ENCODE measurements around the gene ACAD11. TPM values are rescaled to one million over a fixed set of nuclear protein-coding genes. Genes with fewer than 3 reads are reported as not detected.

ACAD11 gene
- total and polyA plus RNA-seq, 2 experiments from 2014 or later: 15.6 to 17.3 TPM

- H3K4me2 ChIP-seq (ENCODE audit: unreplicated experiment): peak overlapping the region; percentile 72
- no peaks in the 10 kb centered on the region for H3K79me2 ChIP-seq (ENCODE audit: insufficient read depth)
- H3K27ac ChIP-seq: peak overlapping the region; percentile 93
- no peaks in the 10 kb centered on the region for H3K27me3 ChIP-seq (replicated peaks; ENCODE audit: insufficient read depth)
- peaks cover 22% of the 10 kb centered on the region; the same call in 1 of the 2 replicates for H3K36me3 ChIP-seq (ENCODE audit: low read depth)
- H3K9ac ChIP-seq: peak overlapping the region; percentile 63
- WGBS, 2 experiments (ENCODE audit: low coverage in 1 of 2, low lambda C conversion rate in 2 of 2, missing lambda C conversion rate in 2 of 2): 0 to 3% methylated on average over 2 of the region's 2 CpGs
- H3K9me2 ChIP-seq (ENCODE audit: insufficient read depth): no peaks in the 10 kb centered on the region
- TF ChIP-seq EZH2 (IDR thresholded peaks at IDR 0.05; ENCODE audit: insufficient read depth, poor library complexity, severe bottlenecking): no peak
- TF ChIP-seq EZH2phosphoT487 (IDR thresholded peaks at IDR 0.05; ENCODE audit: insufficient read depth, low read depth): no peak
- no peaks in the 10 kb centered on the region for H3K9me3 ChIP-seq (ENCODE audit: low read depth)
- no peaks in the 10 kb centered on the region for H4K20me1 ChIP-seq (ENCODE audit: insufficient read depth)
- H3K4me3 ChIP-seq: peak overlapping the region; percentile 45
- in situ Hi-C loops (cut with MboI): loop anchor here (5.0 kb wide), 1 partner anchor 104 kb away; no protein-coding TSS in a partner anchor
- DNase-seq: peak; percentile 94
- peaks cover 32% of the 10 kb centered on the region for H3F3A ChIP-seq (ENCODE audit: insufficient read depth)
- H3K4me1 ChIP-seq (ENCODE audit: insufficient read depth): peaks cover 27% of the 10 kb centered on the region
- 0 out of 2 replicates have a peak overlapping the region, but pooled peaks have one; percentile 44 for H2AFZ ChIP-seq
These were observed 116.4 kb downstream of the ACAD11 start for GRCh38 chr3:132543011-132543739.

- in situ Hi-C loops (cut with MboI): loop anchor here (5.0 kb wide), 1 partner anchor 105 kb away; no protein-coding TSS in a partner anchor
- H3K4me1 ChIP-seq (ENCODE audit: insufficient read depth): peaks cover 27% of the 10 kb centered on the region
- peaks cover 23% of the 10 kb centered on the region; the same call in 1 of the 2 replicates for H3K36me3 ChIP-seq (ENCODE audit: low read depth)
- H3K9ac ChIP-seq: peak overlapping the region; percentile 34
- H3K9me3 ChIP-seq (ENCODE audit: low read depth): no peaks in the 10 kb centered on the region
- H2AFZ ChIP-seq: no peak overlapping the region
- WGBS, 2 experiments (ENCODE audit: low coverage in 1 of 2, low lambda C conversion rate in 2 of 2, missing lambda C conversion rate in 2 of 2): 0 to 3% methylated on average over 2 of the region's 2 CpGs
- no peaks in the 10 kb centered on the region for H3K27me3 ChIP-seq (replicated peaks; ENCODE audit: insufficient read depth)
- H4K20me1 ChIP-seq (ENCODE audit: insufficient read depth): no peaks in the 10 kb centered on the region
- peak overlapping the region; percentile 9; the same call in 1 of the 2 replicates for H3K4me3 ChIP-seq
- DNase-seq: peak; percentile 4
- H3K4me2 ChIP-seq (ENCODE audit: unreplicated experiment): peak overlapping the region; percentile 72
- 0 out of 2 replicates have a peak, but pooled peaks cover 6% of the 10 kb centered on the region for H3K79me2 ChIP-seq (ENCODE audit: insufficient read depth)
- H3F3A ChIP-seq (ENCODE audit: insufficient read depth): peaks cover 32% of the 10 kb centered on the region
- TF ChIP-seq EZH2 (IDR thresholded peaks at IDR 0.05; ENCODE audit: insufficient read depth, poor library complexity, severe bottlenecking): no peak
- TF ChIP-seq EZH2phosphoT487 (IDR thresholded peaks at IDR 0.05; ENCODE audit: insufficient read depth, low read depth): no peak
- peak overlapping the region; percentile 93 for H3K27ac ChIP-seq
- no peaks in the 10 kb centered on the region for H3K9me2 ChIP-seq (ENCODE audit: insufficient read depth)
These were observed 117.0 kb downstream of the ACAD11 start for GRCh38 chr3:132542577-132542976.

GRCh38 chr3:132539681-132540080 lies 119.9 kb downstream of the ACAD11 start:
- Histone ChIP-seq H3K27me3 (replicated peaks; ENCODE audit: insufficient read depth) (no peaks in the 10 kb centered on the region), H3K4me1 (ENCODE audit: insufficient read depth) (peaks cover 34% of the 10 kb centered on the region), H4K20me1 (ENCODE audit: insufficient read depth) (no peaks in the 10 kb centered on the region), H3K79me2 (ENCODE audit: insufficient read depth) (peaks cover 19% of the 10 kb centered on the region), H3K4me2 (ENCODE audit: unreplicated experiment) (no peak overlapping the region), H3K9ac (no peak overlapping the region), H3F3A (ENCODE audit: insufficient read depth) (peaks cover 39% of the 10 kb centered on the region), H3K36me3 (ENCODE audit: low read depth) (peaks cover 23% of the 10 kb centered on the region; the same call in 1 of the 2 replicates), H3K4me3 (no peak overlapping the region), H3K27ac (no peak overlapping the region), H3K9me2 (ENCODE audit: insufficient read depth) (no peaks in the 10 kb centered on the region), H2AFZ (no peak overlapping the region), H3K9me3 (ENCODE audit: low read depth) (no peaks in the 10 kb centered on the region)
- in situ Hi-C loops (cut with MboI): loop anchor here (5.0 kb wide), 1 partner anchor 108 kb away; no protein-coding TSS in a partner anchor
- TF ChIP-seq EZH2 (IDR thresholded peaks at IDR 0.05; ENCODE audit: insufficient read depth, poor library complexity, severe bottlenecking): no peak
- no peak for TF ChIP-seq EZH2phosphoT487 (IDR thresholded peaks at IDR 0.05; ENCODE audit: insufficient read depth, low read depth)
- WGBS, 2 experiments (ENCODE audit: low coverage in 1 of 2, low lambda C conversion rate in 2 of 2, missing lambda C conversion rate in 2 of 2): 61 to 66% methylated on average over 3 of the region's 3 CpGs
- no peak for DNase-seq

- in situ Hi-C loops (cut with MboI): no loop called here
- peaks cover 23% of the 10 kb centered on the region; the same call in 1 of the 2 replicates for H3K36me3 ChIP-seq (ENCODE audit: low read depth)
- 58 to 60% methylated on average over 5 of the region's 5 CpGs for WGBS, 2 experiments (ENCODE audit: low coverage in 1 of 2, low lambda C conversion rate in 2 of 2, missing lambda C conversion rate in 2 of 2)
These were observed 121.5 kb downstream of the ACAD11 start for GRCh38 chr3:132538072-132538471.

More at GRCh38 chr3:132538072-132538471, 121.5 kb downstream of the ACAD11 start:
- no peak for TF ChIP-seq EZH2phosphoT487 (IDR thresholded peaks at IDR 0.05; ENCODE audit: insufficient read depth, low read depth)
- no peak for TF ChIP-seq EZH2 (IDR thresholded peaks at IDR 0.05; ENCODE audit: insufficient read depth, poor library complexity, severe bottlenecking)
- Histone ChIP-seq H3K9me2 (ENCODE audit: insufficient read depth) (no peaks in the 10 kb centered on the region), H3K4me1 (ENCODE audit: insufficient read depth) (peaks cover 23% of the 10 kb centered on the region), H3K27me3 (replicated peaks; ENCODE audit: insufficient read depth) (no peaks in the 10 kb centered on the region), H3K27ac (no peak overlapping the region), H2AFZ (no peak overlapping the region), H3F3A (ENCODE audit: insufficient read depth) (peaks cover 29% of the 10 kb centered on the region), H3K4me3 (no peak overlapping the region), H3K9me3 (ENCODE audit: low read depth) (no peaks in the 10 kb centered on the region), H3K79me2 (ENCODE audit: insufficient read depth) (peaks cover 19% of the 10 kb centered on the region), H3K4me2 (ENCODE audit: unreplicated experiment) (no peak overlapping the region), H4K20me1 (ENCODE audit: insufficient read depth) (no peaks in the 10 kb centered on the region), H3K9ac (no peak overlapping the region)
- no peak for DNase-seq
